Thyroid gland (tissue), 4 donors: Measurements from ENCODE around the gene STK10. TPM values are rescaled to one million over a fixed set of nuclear protein-coding genes. Genes with fewer than 3 reads are reported as not detected.

Source experiments
- DNase-seq, 2 donors: peaks; one replicate each; pipeline ENCODE4 v3.0.0-alpha.2; 2019
- H3K27ac ChIP-seq, 3 donors: fragments of 200-600 bp; sonication (generic); 1 replicate in 2 of 3; 2 replicates in 1 of 3; pipeline ENCODE4 v1.5.1; 2016 to 2019; ENCODE audit warnings: mild to moderate bottlenecking in 1 of 3, moderate library complexity in 1 of 3
- H3K27me3 ChIP-seq: fragments of 200-600 bp; sonication (generic); one replicate; pipeline ENCODE4 v1.5.1; 2019
- H3K36me3 ChIP-seq, 2 donors: fragments of 200-600 bp; sonication (generic); one replicate each; pipeline ENCODE4 v1.5.1; 2016 to 2019
- H3K4me1 ChIP-seq, 2 donors: fragments of 200-600 bp; sonication (generic); one replicate each; pipeline ENCODE4 v1.5.1; 2017 to 2019
- H3K4me3 ChIP-seq, 3 donors: fragments of 200-600 bp; sonication (generic); replicated peaks in 1 of 3; 1 replicate in 2 of 3; 2 replicates in 1 of 3; pipeline ENCODE4 v1.5.1; 2016; ENCODE audit warnings: mild to moderate bottlenecking in 1 of 3
- H3K9me3 ChIP-seq: fragments of 200-600 bp; sonication (generic); one replicate; pipeline ENCODE4 v1.5.1; 2017
- POLR2A ChIP-seq, 2 donors: fragments of 450-650 bp; IDR thresholded peaks; one replicate each; pipeline ENCODE4 v1.6.1; 2017; ENCODE audit warnings: antibody characterized with exemption in 2 of 2, mild to moderate bottlenecking in 2 of 2, moderate library complexity in 1 of 2
- WGBS, 2 donors: methylation state at CpG; one replicate each; pipeline ENCODE4 v1.1.5; 2017; 5-methylcytosine and 5-hydroxymethylcytosine counted together
- intact Hi-C: fragments of 100-400 bp; cut with DNase I; formaldehyde crosslinking; loops from one replicate; pipeline ENCODE4 v1.15.1; 2023
- total RNA-seq, 4 donors: library from RNA; depleted of rRNA; stranded (reverse); fragments of >200 nt; gene quantifications; one replicate each; pipeline ENCODE4 v1.2.3, GENCODE V29; 2016
- TF ChIP-seq, protein P1 (sequence below), 6 experiments: fragments of 200-600 bp in 3 of 6; fragments of 450-650 bp in 3 of 6; sonication (generic) in 3 of 6; IDR thresholded peaks; one replicate each; pipeline ENCODE4 v1.5.1; 2016 to 2019; ENCODE audit warnings: antibody characterized with exemption in 6 of 6, mild to moderate bottlenecking in 2 of 6, inconsistent platforms in 1 of 6, moderate library complexity in 1 of 6

STK10 gene
- total RNA-seq, 4 donors from 2014 or later = 5.5 to 11.6 (median 8.6) TPM

DNA sequence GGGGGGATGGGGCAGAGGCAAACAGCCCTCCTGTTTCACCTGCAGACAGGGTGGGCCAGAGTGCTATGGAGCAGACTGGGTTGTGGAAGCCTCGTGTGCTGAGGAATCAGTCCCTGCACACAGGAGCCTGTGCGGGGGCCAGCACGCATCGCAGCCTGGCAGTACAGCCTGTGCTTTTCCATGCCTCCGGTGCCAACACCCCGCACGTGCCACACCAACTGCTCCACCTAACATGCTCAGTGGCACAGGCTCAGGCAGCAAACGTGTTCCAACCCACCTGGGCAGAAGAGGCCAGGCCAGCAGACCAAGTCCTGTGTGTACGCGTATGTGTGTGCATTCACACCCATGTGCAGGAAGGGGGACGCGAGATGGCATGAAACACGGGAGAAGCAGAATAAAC, 144.2 kb downstream of the STK10 start:
- Histone ChIP-seq H3K9me3 (no peaks in the 10 kb centered on the region), H3K27me3 (no peaks in the 10 kb centered on the region), H3K27ac (no peak overlapping the region), H3K36me3 (peaks cover 0 to 4% of the 10 kb centered on the region in 2 donors), H3K4me1 (no peaks in the 10 kb centered on the region), H3K4me3 (no peak overlapping the region)
- WGBS, 2 donors = 87 to 89% methylated on average over 6 to 12 of the region's 13 CpGs
- TF ChIP-seq, protein P1, sequence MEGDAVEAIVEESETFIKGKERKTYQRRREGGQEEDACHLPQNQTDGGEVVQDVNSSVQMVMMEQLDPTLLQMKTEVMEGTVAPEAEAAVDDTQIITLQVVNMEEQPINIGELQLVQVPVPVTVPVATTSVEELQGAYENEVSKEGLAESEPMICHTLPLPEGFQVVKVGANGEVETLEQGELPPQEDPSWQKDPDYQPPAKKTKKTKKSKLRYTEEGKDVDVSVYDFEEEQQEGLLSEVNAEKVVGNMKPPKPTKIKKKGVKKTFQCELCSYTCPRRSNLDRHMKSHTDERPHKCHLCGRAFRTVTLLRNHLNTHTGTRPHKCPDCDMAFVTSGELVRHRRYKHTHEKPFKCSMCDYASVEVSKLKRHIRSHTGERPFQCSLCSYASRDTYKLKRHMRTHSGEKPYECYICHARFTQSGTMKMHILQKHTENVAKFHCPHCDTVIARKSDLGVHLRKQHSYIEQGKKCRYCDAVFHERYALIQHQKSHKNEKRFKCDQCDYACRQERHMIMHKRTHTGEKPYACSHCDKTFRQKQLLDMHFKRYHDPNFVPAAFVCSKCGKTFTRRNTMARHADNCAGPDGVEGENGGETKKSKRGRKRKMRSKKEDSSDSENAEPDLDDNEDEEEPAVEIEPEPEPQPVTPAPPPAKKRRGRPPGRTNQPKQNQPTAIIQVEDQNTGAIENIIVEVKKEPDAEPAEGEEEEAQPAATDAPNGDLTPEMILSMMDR (IDR thresholded peaks at IDR 0.05) = no peak
- no peak for TF ChIP-seq POLR2A (IDR thresholded peaks at IDR 0.05)
- intact Hi-C loops = loop anchor here (5.0 to 10.0 kb wide), 2 partner anchors 132 to 619 kb away; no protein-coding TSS in a partner anchor
- DNase-seq = no peak

DNA sequence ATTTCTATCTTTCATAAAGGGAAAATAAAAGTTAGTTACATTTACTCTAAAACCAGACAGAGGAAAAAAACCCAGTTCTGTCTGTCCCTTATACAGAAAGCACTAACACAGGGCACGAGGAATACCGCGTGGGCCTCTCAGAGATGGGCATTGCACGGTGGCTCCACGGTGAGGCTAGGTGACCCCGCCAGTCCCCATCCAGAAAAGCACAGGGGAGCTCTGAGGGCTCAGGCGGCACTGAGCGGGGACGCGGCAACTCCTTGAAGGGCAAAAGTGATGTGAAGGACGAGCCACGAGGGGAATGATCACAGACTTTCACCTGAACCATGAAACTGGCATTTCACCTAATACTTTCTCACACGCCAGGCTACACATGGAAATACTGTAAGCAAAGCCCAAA, 145.8 kb downstream of the STK10 start:
- Histone ChIP-seq H3K27me3 (no peaks in the 10 kb centered on the region), H3K4me3 (no peak overlapping the region), H3K36me3 (peaks cover 0 to 4% of the 10 kb centered on the region in 2 donors), H3K27ac (no peak overlapping the region), H3K4me1 (no peaks in the 10 kb centered on the region), H3K9me3 (no peaks in the 10 kb centered on the region)
- TF ChIP-seq, protein P1 (IDR thresholded peaks at IDR 0.05) = no peak
- TF ChIP-seq POLR2A (IDR thresholded peaks at IDR 0.05) = no peak
- intact Hi-C loops = loop anchor here (5.0 to 10.0 kb wide), 2 partner anchors 130 to 617 kb away; no protein-coding TSS in a partner anchor
- DNase-seq = no peak
- WGBS, 2 donors = 91 to 93% methylated on average over 13 of the region's 13 CpGs

DNA sequence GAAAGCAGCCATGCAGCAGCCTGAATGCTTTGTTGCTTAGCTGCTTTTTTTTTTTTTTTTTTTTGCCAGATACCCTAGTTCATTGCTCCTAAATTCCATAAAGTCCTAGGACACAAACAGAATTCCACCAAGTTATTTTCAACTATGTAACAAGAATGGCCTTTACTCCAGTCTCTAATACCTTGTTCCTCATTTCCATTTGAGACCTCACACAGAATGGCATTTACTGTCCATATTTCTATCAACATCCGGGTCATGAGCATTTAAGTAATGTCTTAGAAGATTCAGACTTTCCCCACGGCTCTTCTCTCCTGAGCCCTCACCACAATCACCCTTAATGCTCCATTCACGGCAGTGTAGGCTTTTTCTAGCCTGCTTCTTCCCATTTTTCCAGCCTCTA, 149.9 kb downstream of the STK10 start:
- Histone ChIP-seq H3K27ac (no peak overlapping the region), H3K27me3 (no peaks in the 10 kb centered on the region), H3K4me1 (no peaks in the 10 kb centered on the region), H3K9me3 (no peaks in the 10 kb centered on the region), H3K36me3 (no peaks in the 10 kb centered on the region), H3K4me3 (no peak overlapping the region)
- intact Hi-C loops = no loop called here
- WGBS, 2 donors = 86 to 92% methylated on average over 3 of the region's 3 CpGs
- no peak for TF ChIP-seq POLR2A (IDR thresholded peaks at IDR 0.05)
- TF ChIP-seq, protein P1 (IDR thresholded peaks at IDR 0.05) = no peak
- no peak for DNase-seq

DNA sequence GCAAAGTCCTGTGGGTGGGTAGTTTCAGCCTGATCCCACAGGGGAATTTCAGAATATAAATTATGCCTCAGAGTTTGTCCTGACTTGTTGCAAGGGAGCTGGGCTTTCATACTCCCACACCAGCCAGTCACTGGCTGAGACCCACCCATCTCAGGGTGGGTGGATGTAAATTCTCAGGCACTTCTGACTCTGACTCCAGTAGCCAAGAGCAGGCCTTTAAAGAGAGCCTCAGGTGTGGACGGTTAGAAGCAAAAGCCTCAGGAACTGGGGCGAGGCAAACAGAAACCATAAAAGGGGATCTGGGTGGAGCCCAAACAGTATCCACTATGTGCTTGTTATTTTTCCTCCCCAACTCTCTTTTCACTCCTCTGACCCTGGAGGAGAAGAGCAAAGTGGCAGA, 153.0 kb downstream of the STK10 start:
- TF ChIP-seq POLR2A (IDR thresholded peaks at IDR 0.05) = no peak
- TF ChIP-seq, protein P1 (IDR thresholded peaks at IDR 0.05) = no peak
- Histone ChIP-seq H3K4me1 (no peaks in the 10 kb centered on the region), H3K27ac (no peak overlapping the region), H3K9me3 (no peaks in the 10 kb centered on the region), H3K27me3 (no peaks in the 10 kb centered on the region), H3K36me3 (no peaks in the 10 kb centered on the region), H3K4me3 (no peak overlapping the region)
- intact Hi-C loops = no loop called here
- 52 to 63% methylated on average over 2 of the region's 2 CpGs for WGBS, 2 donors
- DNase-seq = no peak

DNA sequence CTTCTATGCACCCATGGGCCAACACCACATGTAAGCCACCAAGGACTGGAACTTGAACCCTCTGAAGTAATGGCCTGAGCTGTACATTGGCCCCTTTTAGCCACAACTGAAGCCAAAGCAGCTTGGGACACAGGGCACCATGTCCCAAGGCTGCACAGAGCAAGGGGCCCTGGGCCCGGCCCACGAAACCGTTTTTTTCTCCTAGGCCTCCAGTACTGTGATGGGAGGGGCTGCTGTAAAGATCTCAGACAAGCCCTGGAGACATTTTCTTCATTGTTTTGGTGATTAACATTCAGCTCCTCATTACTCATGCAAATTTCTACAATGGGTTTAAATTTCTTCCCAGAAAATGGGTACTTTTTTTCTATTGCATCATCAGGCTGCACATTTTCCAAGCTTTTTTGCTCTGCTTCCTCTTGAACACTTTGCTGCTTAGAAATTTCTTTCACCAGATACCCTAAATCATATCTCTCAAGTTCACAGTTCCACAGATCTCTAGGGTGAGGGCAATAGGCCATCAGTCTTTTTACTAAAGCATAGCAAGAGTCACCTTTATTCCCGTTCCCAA, 156.0 kb downstream of the STK10 start:
- Histone ChIP-seq H3K9me3 (no peaks in the 10 kb centered on the region), H3K27ac (no peak overlapping the region), H3K27me3 (no peaks in the 10 kb centered on the region), H3K36me3 (no peaks in the 10 kb centered on the region), H3K4me1 (no peaks in the 10 kb centered on the region), H3K4me3 (no peak overlapping the region)
- intact Hi-C loops = no loop called here
- no peak for DNase-seq
- WGBS, 2 donors = 96 to 97% methylated on average over 4 of the region's 4 CpGs
- TF ChIP-seq, protein P1 (IDR thresholded peaks at IDR 0.05) = no peak
- no peak for TF ChIP-seq POLR2A (IDR thresholded peaks at IDR 0.05)
